Stomach (tissue), 4 donors: ENCODE measurements around the gene ESR1.

Experiments
- CTCF ChIP-seq, 7 experiments: fragments of 450-650 bp in 4 of 7; fragments of 200-600 bp in 3 of 7; sonication (generic) in 3 of 7; IDR thresholded peaks; one replicate each; pipeline ENCODE4 v1.5.1; 2016 to 2019; ENCODE audit warnings: antibody characterized with exemption in 7 of 7, control low read depth in 2 of 7, mild to moderate bottlenecking in 1 of 7
- POLR2A ChIP-seq, 4 donors: fragments of 450-650 bp; IDR thresholded peaks; one replicate each; pipeline ENCODE4 v1.6.1; 2016; ENCODE audit warnings: antibody characterized with exemption in 4 of 4, control low read depth in 2 of 4, mild to moderate bottlenecking in 1 of 4, moderate library complexity in 1 of 4
- POLR2AphosphoS5 ChIP-seq, 3 donors: sonication (generic); formaldehyde crosslinking; IDR thresholded peaks; one replicate each; pipeline ENCODE4 v1.6.1; 2016; ENCODE audit warnings: antibody characterized with exemption in 3 of 3

- TF ChIP-seq CTCF (IDR thresholded peaks at IDR 0.05) (no peak), POLR2A (IDR thresholded peaks at IDR 0.05) (no peak), POLR2AphosphoS5 (IDR thresholded peaks at IDR 0.05) (no peak)
Observed at GRCh38 chr6:152068622-152069261, 261.3 kb downstream of the ESR1 start.
